ENCODE data around the gene ADAM23.

GRCh38 chr2:206482123-206482522, 38.8 kb downstream of the ADAM23 start:
- no peak for TF ChIP-seq CTCF (IDR thresholded peaks at IDR 0.05; ENCODE audit: low read depth, low read length, poor library complexity, severe bottlenecking)
- TF ChIP-seq EZH2phosphoT487 (IDR thresholded peaks at IDR 0.05; ENCODE audit: borderline replicate concordance, low read length) = no peak
